ENCODE results near the gene OR51D1.
A peak's percentile ranks its signal among the peaks of the same experiment; 100 is the strongest.

OR51D1 gene

GRCh38 chr11:4607781-4608666, 29.3 kb upstream of the OR51D1 start, which contains the start of gene TRIM68:
TRIM68 (minus strand) TSS chr11:4608231; CDS start chr11:4605504, 2,727 bp downstream.
- Histone ChIP-seq H3K4me1 (ENCODE audit: insufficient read depth, low read length) (peaks cover 29% of the 10 kb centered on the region), H4K20me1 (ENCODE audit: insufficient read depth, low read length) (no peaks in the 10 kb centered on the region), H3K79me2 (ENCODE audit: insufficient read depth, low read length) (peaks cover 13% of the 10 kb centered on the region), H3K27ac (ENCODE audit: low read length) (peak within 1 kb of the TSS; percentile 81), H3K4me2 (ENCODE audit: insufficient read depth, low read length) (peak within 1 kb of the TSS; percentile 80), H3K4me3 (ENCODE audit: low read depth in 1 of 2, low read length in 2 of 2) (peak within 1 kb of the TSS; percentile 51 to 70), H3K36me3 (ENCODE audit: insufficient read depth, low read length) (peaks cover 24% of the 10 kb centered on the region), H3K9ac (ENCODE audit: low read depth, low read length) (peak within 1 kb of the TSS; percentile 83), H2AFZ (ENCODE audit: low read depth, low read length) (peak within 1 kb of the TSS; percentile 95), H3K9me3 (ENCODE audit: insufficient read depth, low read length, severe bottlenecking) (no peaks in the 10 kb centered on the region), H3K27me3 (ENCODE audit: insufficient read depth, low read length, poor library complexity) (no peaks in the 10 kb centered on the region)
- no peak for TF ChIP-seq CTCF (IDR thresholded peaks at IDR 0.05; ENCODE audit: borderline replicate concordance, extremely low read depth, low read length, poor library complexity, severe bottlenecking)
- TF ChIP-seq EZH2 (IDR thresholded peaks at IDR 0.05; ENCODE audit: borderline replicate concordance, low read depth, low read length, severe bottlenecking), result no peak
- peak; percentile 97 for DNase-seq
- ATAC-seq (ENCODE audit: insufficient read depth, low read depth), result peak; percentile 100

GRCh38 chr11:4610258-4610935, 26.9 kb upstream of the OR51D1 start:
- no peaks in the 10 kb centered on the region for H3K9me3 ChIP-seq (ENCODE audit: insufficient read depth, low read length, severe bottlenecking)
- peaks cover 29% of the 10 kb centered on the region for H3K4me1 ChIP-seq (ENCODE audit: insufficient read depth, low read length)
- H3K4me2 ChIP-seq (ENCODE audit: insufficient read depth, low read length), result peak overlapping the region; percentile 35; the same call in 1 of the 2 replicates
- H3K4me3 ChIP-seq (ENCODE audit: low read depth in 1 of 2, low read length in 2 of 2), result no peak overlapping the region
- no peaks in the 10 kb centered on the region for H3K27me3 ChIP-seq (ENCODE audit: insufficient read depth, low read length, poor library complexity)
- DNase-seq, result no peak
- H2AFZ ChIP-seq (ENCODE audit: low read depth, low read length), result peak overlapping the region; percentile 95
- H4K20me1 ChIP-seq (ENCODE audit: insufficient read depth, low read length), result no peaks in the 10 kb centered on the region
- TF ChIP-seq CTCF (IDR thresholded peaks at IDR 0.05; ENCODE audit: borderline replicate concordance, extremely low read depth, low read length, poor library complexity, severe bottlenecking) (no peak), EZH2 (IDR thresholded peaks at IDR 0.05; ENCODE audit: borderline replicate concordance, low read depth, low read length, severe bottlenecking) (no peak)
- peaks cover 2% of the 10 kb centered on the region; the same call in 1 of the 2 replicates for H3K36me3 ChIP-seq (ENCODE audit: insufficient read depth, low read length)
- H3K9ac ChIP-seq (ENCODE audit: low read depth, low read length), result no peak overlapping the region
- ATAC-seq (ENCODE audit: insufficient read depth, low read depth), result no peak
- peaks cover 13% of the 10 kb centered on the region for H3K79me2 ChIP-seq (ENCODE audit: insufficient read depth, low read length)
- H3K27ac ChIP-seq (ENCODE audit: low read length), result no peak overlapping the region

GRCh38 chr11:4611986-4612385, 25.3 kb upstream of the OR51D1 start:
- no peaks in the 10 kb centered on the region for H3K27me3 ChIP-seq (ENCODE audit: insufficient read depth, low read length, poor library complexity)
- no peaks in the 10 kb centered on the region; the same call in 1 of the 2 replicates for H3K36me3 ChIP-seq (ENCODE audit: insufficient read depth, low read length)
- no peak overlapping the region for H3K27ac ChIP-seq (ENCODE audit: low read length)
- H3K9me3 ChIP-seq (ENCODE audit: insufficient read depth, low read length, severe bottlenecking), result no peaks in the 10 kb centered on the region
- peaks cover 18% of the 10 kb centered on the region for H3K4me1 ChIP-seq (ENCODE audit: insufficient read depth, low read length)
- H3K4me2 ChIP-seq (ENCODE audit: insufficient read depth, low read length), result no peak overlapping the region
- H2AFZ ChIP-seq (ENCODE audit: low read depth, low read length), result no peak overlapping the region
- no peaks in the 10 kb centered on the region for H4K20me1 ChIP-seq (ENCODE audit: insufficient read depth, low read length)
- H3K9ac ChIP-seq (ENCODE audit: low read depth, low read length), result no peak overlapping the region
- H3K79me2 ChIP-seq (ENCODE audit: insufficient read depth, low read length), result peaks cover 8% of the 10 kb centered on the region
- ATAC-seq (ENCODE audit: insufficient read depth, low read depth) (no peak), DNase-seq (no peak)
- TF ChIP-seq CTCF (IDR thresholded peaks at IDR 0.05; ENCODE audit: borderline replicate concordance, extremely low read depth, low read length, poor library complexity, severe bottlenecking) (no peak), EZH2 (IDR thresholded peaks at IDR 0.05; ENCODE audit: borderline replicate concordance, low read depth, low read length, severe bottlenecking) (no peak)
- H3K4me3 ChIP-seq (ENCODE audit: low read depth in 1 of 2, low read length in 2 of 2), result no peak overlapping the region

Measured in DND-41 (cell line).